Memory B cell (primary cell): ENCODE measurements around the gene DUSP8.

Experiments used
- ATAC-seq: fragments of 150-1000 bp; cut with Tn5 transposase; 2 replicates; pipeline ENCODE4 v1.10.0; 2021; ENCODE audit warnings: low read depth, mild to moderate bottlenecking, moderate library complexity
- DNase-seq, 2 donors: peaks; one replicate each; pipeline ENCODE4 v3.0.0; 2022; ENCODE audit warnings: low spot score in 2 of 2
- H3K27ac Mint-ChIP-seq: one replicate; pipeline ENCODE4 v1.8.0; 2022; ENCODE audit warnings: mild to moderate bottlenecking, moderate library complexity, mixed read lengths
- H3K27me3 Mint-ChIP-seq: one replicate; pipeline ENCODE4 v1.8.0; 2022; ENCODE audit warnings: mixed read lengths
- H3K36me3 Mint-ChIP-seq: one replicate; pipeline ENCODE4 v1.8.0; 2022; ENCODE audit warnings: mild to moderate bottlenecking, mixed read lengths
- H3K4me1 Mint-ChIP-seq: one replicate; pipeline ENCODE4 v1.8.0; 2022; ENCODE audit warnings: mixed read lengths
- H3K4me3 Mint-ChIP-seq: one replicate; pipeline ENCODE4 v1.8.0; 2022; ENCODE audit warnings: mild to moderate bottlenecking, moderate library complexity, mixed read lengths
- H3K9me3 Mint-ChIP-seq: one replicate; pipeline ENCODE4 v1.8.0; 2022; ENCODE audit warnings: mixed read lengths

Gene DUSP8

GRCh38 chr11:1532606-1533341 is 39.3 kb downstream of the DUSP8 start:
- ATAC-seq = no peak
- no peak overlapping the region for H3K27ac Mint-ChIP-seq
- H3K27me3 Mint-ChIP-seq = no peaks in the 10 kb centered on the region
- no peak for DNase-seq
- no peaks in the 10 kb centered on the region for H3K9me3 Mint-ChIP-seq
- no peak overlapping the region for H3K4me3 Mint-ChIP-seq
- H3K36me3 Mint-ChIP-seq = peaks cover 6% of the 10 kb centered on the region
- peaks cover 12% of the 10 kb centered on the region for H3K4me1 Mint-ChIP-seq

- H3K36me3 Mint-ChIP-seq = peaks cover 6% of the 10 kb centered on the region
- peaks cover 10% of the 10 kb centered on the region for H3K4me1 Mint-ChIP-seq
- no peak for ATAC-seq
These were observed 40.0 kb downstream of the DUSP8 start for GRCh38 chr11:1532014-1532586.

GRCh38 chr11:1531449-1532013 is 40.5 kb downstream of the DUSP8 start:
- Mint-ChIP-seq H3K9me3 (no peaks in the 10 kb centered on the region), H3K4me1 (peaks cover 10% of the 10 kb centered on the region), H3K27ac (no peak overlapping the region), H3K27me3 (no peaks in the 10 kb centered on the region), H3K36me3 (peaks cover 6% of the 10 kb centered on the region), H3K4me3 (no peak overlapping the region)
- no peak for DNase-seq
- ATAC-seq = no peak

More at GRCh38 chr11:1532014-1532586, 40.0 kb downstream of the DUSP8 start:
- no peak for DNase-seq
- Mint-ChIP-seq H3K9me3 (no peaks in the 10 kb centered on the region), H3K27me3 (no peaks in the 10 kb centered on the region), H3K4me3 (no peak overlapping the region), H3K27ac (no peak overlapping the region)

GRCh38 chr11:1530686-1531448 is 41.2 kb downstream of the DUSP8 start:
- Mint-ChIP-seq H3K9me3 (no peaks in the 10 kb centered on the region), H3K27ac (no peak overlapping the region), H3K4me3 (no peak overlapping the region), H3K4me1 (peaks cover 11% of the 10 kb centered on the region), H3K36me3 (peaks cover 6% of the 10 kb centered on the region), H3K27me3 (no peaks in the 10 kb centered on the region)
- ATAC-seq (no peak), DNase-seq (no peak)

- H3K36me3 Mint-ChIP-seq = peaks cover 4% of the 10 kb centered on the region
- ATAC-seq (no peak), DNase-seq (no peak)
- H3K4me1 Mint-ChIP-seq = peaks cover 8% of the 10 kb centered on the region
- H3K4me3 Mint-ChIP-seq = no peak overlapping the region
- no peaks in the 10 kb centered on the region for H3K27me3 Mint-ChIP-seq
- no peak overlapping the region for H3K27ac Mint-ChIP-seq
- H3K9me3 Mint-ChIP-seq = no peaks in the 10 kb centered on the region
These were observed 42.3 kb downstream of the DUSP8 start for GRCh38 chr11:1529774-1530173.

- no peak for DNase-seq
- Mint-ChIP-seq H3K36me3 (peaks cover 4% of the 10 kb centered on the region), H3K9me3 (no peaks in the 10 kb centered on the region), H3K27ac (no peak overlapping the region), H3K4me3 (no peak overlapping the region), H3K4me1 (peaks cover 8% of the 10 kb centered on the region), H3K27me3 (no peaks in the 10 kb centered on the region)
- ATAC-seq = no peak
These were observed 42.8 kb downstream of the DUSP8 start for GRCh38 chr11:1529286-1529685.

GRCh38 chr11:1528710-1529109 is 43.4 kb downstream of the DUSP8 start:
- ATAC-seq (no peak), DNase-seq (no peak)
- Mint-ChIP-seq H3K4me3 (no peak overlapping the region), H3K9me3 (no peaks in the 10 kb centered on the region), H3K27ac (no peak overlapping the region), H3K4me1 (peaks cover 14% of the 10 kb centered on the region), H3K36me3 (peaks cover 4% of the 10 kb centered on the region), H3K27me3 (no peaks in the 10 kb centered on the region)

GRCh38 chr11:1526785-1527184 is 45.3 kb downstream of the DUSP8 start:
- Mint-ChIP-seq H3K27ac (no peak overlapping the region), H3K4me1 (peaks cover 24% of the 10 kb centered on the region), H3K27me3 (no peaks in the 10 kb centered on the region), H3K9me3 (no peaks in the 10 kb centered on the region), H3K4me3 (no peak overlapping the region), H3K36me3 (peaks cover under 1% of the 10 kb centered on the region)
- no peak for ATAC-seq
- DNase-seq = no peak

- no peaks in the 10 kb centered on the region for H3K9me3 Mint-ChIP-seq
- H3K27ac Mint-ChIP-seq = peak overlapping the region; percentile 95
- peaks cover 36% of the 10 kb centered on the region for H3K4me1 Mint-ChIP-seq
- DNase-seq = no peak
- peak; percentile 31 for ATAC-seq
- no peaks in the 10 kb centered on the region for H3K36me3 Mint-ChIP-seq
- no peaks in the 10 kb centered on the region for H3K27me3 Mint-ChIP-seq
- no peak overlapping the region for H3K4me3 Mint-ChIP-seq
These were observed 48.3 kb downstream of the DUSP8 start for GRCh38 chr11:1523779-1524178.

- Mint-ChIP-seq H3K4me1 (peaks cover 37% of the 10 kb centered on the region), H3K27ac (peak overlapping the region; percentile 95), H3K4me3 (no peak overlapping the region)
These were observed 49.0 kb downstream of the DUSP8 start for GRCh38 chr11:1523077-1523476.

GRCh38 chr11:1522081-1522424 is 50.0 kb downstream of the DUSP8 start:
- Mint-ChIP-seq H3K9me3 (no peaks in the 10 kb centered on the region), H3K27ac (peak overlapping the region; percentile 95), H3K4me1 (peaks cover 44% of the 10 kb centered on the region), H3K36me3 (no peaks in the 10 kb centered on the region), H3K27me3 (no peaks in the 10 kb centered on the region), H3K4me3 (peak overlapping the region; percentile 77)
- DNase-seq (no peak), ATAC-seq (no peak)

More at GRCh38 chr11:1523077-1523476, 49.0 kb downstream of the DUSP8 start:
- no peaks in the 10 kb centered on the region for H3K36me3 Mint-ChIP-seq
- DNase-seq (no peak), ATAC-seq (no peak)
- no peaks in the 10 kb centered on the region for H3K9me3 Mint-ChIP-seq
- H3K27me3 Mint-ChIP-seq = no peaks in the 10 kb centered on the region

GRCh38 chr11:1521382-1522080 is 50.5 kb downstream of the DUSP8 start:
- peak overlapping the region; percentile 77 for H3K4me3 Mint-ChIP-seq
- no peaks in the 10 kb centered on the region for H3K27me3 Mint-ChIP-seq
- H3K27ac Mint-ChIP-seq = peak overlapping the region; percentile 95
- H3K4me1 Mint-ChIP-seq = peaks cover 47% of the 10 kb centered on the region
- DNase-seq = peak; percentile 76 to 79
- no peaks in the 10 kb centered on the region for H3K9me3 Mint-ChIP-seq
- ATAC-seq = peak; percentile 91
- no peaks in the 10 kb centered on the region for H3K36me3 Mint-ChIP-seq

GRCh38 chr11:1520663-1521267 is 51.3 kb downstream of the DUSP8 start:
- H3K9me3 Mint-ChIP-seq = no peaks in the 10 kb centered on the region
- ATAC-seq (peak; percentile 31), DNase-seq (peak in 1 of 2 donors; percentile 45)
- peak overlapping the region; percentile 77 for H3K4me3 Mint-ChIP-seq
- peaks cover 50% of the 10 kb centered on the region for H3K4me1 Mint-ChIP-seq
- H3K36me3 Mint-ChIP-seq = no peaks in the 10 kb centered on the region
- H3K27ac Mint-ChIP-seq = peak overlapping the region; percentile 95
- no peaks in the 10 kb centered on the region for H3K27me3 Mint-ChIP-seq
